ENCODE data around the gene COPZ1.

- TF ChIP-seq CTCF (IDR thresholded peaks at IDR 0.05), result no peak
- TF ChIP-seq POLR2A (IDR thresholded peaks at IDR 0.05), result no peak
These were observed 5.5 kb downstream of the COPZ1 start for GRCh38 chr12:54330442-54330841.

All from thyroid gland (tissue), 4 donors.